ENCODE measurements around the gene IGSF21. TPM values are rescaled to one million over a fixed set of nuclear protein-coding genes. Genes with fewer than 3 reads are reported as not detected.
A peak's percentile ranks its signal among the peaks of the same experiment; 100 is the strongest.

Gene IGSF21
- total RNA-seq, 1 experiment from 2014 or later = 30.5 TPM

DNA sequence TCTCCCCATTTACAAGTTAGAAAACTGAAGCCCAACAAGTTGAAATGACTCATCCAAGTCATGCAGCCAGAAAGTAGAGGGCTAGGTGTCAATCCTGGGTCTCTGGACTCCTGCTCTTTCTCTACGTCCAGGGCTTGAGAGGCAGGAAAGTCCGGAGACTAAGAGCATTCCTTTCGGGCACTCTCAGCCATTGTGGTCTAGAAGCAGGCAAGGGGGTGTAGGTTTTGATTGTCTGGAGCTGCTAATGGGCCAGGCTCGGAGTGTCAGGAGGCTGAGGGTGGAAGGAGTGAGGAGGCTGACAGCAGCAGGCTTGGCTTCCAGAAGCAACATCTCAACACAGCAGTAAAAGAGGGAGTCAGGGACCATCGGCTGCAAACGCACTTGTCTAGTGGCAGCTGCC lies 265.6 kb downstream of the IGSF21 start (continued):
- TF ChIP-seq PRDM15 (CRISPR knock-in tag; IDR thresholded peaks at IDR 0.05) (no peak), FOXJ3 (CRISPR knock-in tag; IDR thresholded peaks at IDR 0.05; ENCODE audit: borderline replicate concordance) (no peak), FOXP1 (CRISPR knock-in tag; IDR thresholded peaks at IDR 0.05; ENCODE audit: borderline replicate concordance) (no peak)

DNA sequence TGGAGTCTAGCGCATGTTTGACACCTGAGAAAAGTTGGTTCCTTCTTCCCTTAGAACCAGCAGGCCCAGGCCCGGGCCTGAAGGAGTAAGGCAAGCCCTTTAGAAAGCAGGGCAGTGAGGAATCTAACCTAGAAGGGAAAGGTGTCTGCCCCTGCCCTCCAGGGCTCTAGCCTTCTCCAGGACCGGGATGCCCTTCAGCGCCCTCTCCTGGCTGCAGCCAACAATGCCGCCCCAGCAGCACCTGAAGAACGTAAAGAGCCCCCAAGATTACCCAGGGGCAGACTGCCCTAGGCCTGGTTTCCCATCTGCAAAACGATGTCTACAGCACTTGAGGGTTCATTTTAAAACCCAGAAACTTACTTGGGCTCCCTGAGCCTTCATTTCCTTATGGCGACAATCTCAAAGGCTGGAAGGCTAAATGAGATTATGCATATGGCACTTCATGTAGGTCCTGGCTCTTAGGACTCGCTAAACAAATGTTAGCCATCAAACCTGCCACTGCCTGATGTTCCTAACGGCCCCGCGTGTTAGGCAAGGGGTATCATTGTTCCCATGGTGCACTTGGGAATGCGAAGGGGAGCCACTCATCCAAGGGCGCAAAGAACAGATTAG lies 266.4 kb downstream of the IGSF21 start:
- peak; percentile 95 for ATAC-seq
- TF ChIP-seq ETV6 (CRISPR knock-in tag; IDR thresholded peaks at IDR 0.05) = 0 out of 2 replicates have a peak, but pooled peaks have one; percentile 38
- TF ChIP-seq ZNF396 (CRISPR knock-in tag; IDR thresholded peaks at IDR 0.05; ENCODE audit: borderline replicate concordance) = no peak
- no peak for TF ChIP-seq ZNF121 (CRISPR knock-in tag; IDR thresholded peaks at IDR 0.05)
- no peak for TF ChIP-seq HMGA2 (CRISPR knock-in tag; IDR thresholded peaks at IDR 0.05)
- peak; percentile 77 for TF ChIP-seq CTCF (IDR thresholded peaks at IDR 0.05)
- no peak for TF ChIP-seq ZNF425 (CRISPR knock-in tag; conservative IDR thresholded peaks at IDR 0.05)
- TF ChIP-seq TEAD4 (CRISPR knock-in tag; IDR thresholded peaks at IDR 0.05) = no peak
- 0 out of 2 replicates have a peak, but pooled peaks have one; percentile 22 for TF ChIP-seq SP1 (CRISPR knock-in tag; conservative IDR thresholded peaks at IDR 0.05)
- TF ChIP-seq SOX15 (CRISPR knock-in tag; IDR thresholded peaks at IDR 0.05) = no peak
- no peak for TF ChIP-seq TP53 (CRISPR knock-in tag; IDR thresholded peaks at IDR 0.05)
- TF ChIP-seq, protein P1, sequence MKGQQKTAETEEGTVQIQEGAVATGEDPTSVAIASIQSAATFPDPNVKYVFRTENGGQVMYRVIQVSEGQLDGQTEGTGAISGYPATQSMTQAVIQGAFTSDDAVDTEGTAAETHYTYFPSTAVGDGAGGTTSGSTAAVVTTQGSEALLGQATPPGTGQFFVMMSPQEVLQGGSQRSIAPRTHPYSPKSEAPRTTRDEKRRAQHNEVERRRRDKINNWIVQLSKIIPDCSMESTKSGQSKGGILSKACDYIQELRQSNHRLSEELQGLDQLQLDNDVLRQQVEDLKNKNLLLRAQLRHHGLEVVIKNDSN (CRISPR knock-in tag; IDR thresholded peaks at IDR 0.05) = no peak
- TF ChIP-seq JUN (CRISPR knock-in tag; IDR thresholded peaks at IDR 0.05) = no peak
- 0 out of 2 replicates have a peak, but pooled peaks have one; percentile 34 for TF ChIP-seq MAX (CRISPR knock-in tag; IDR thresholded peaks at IDR 0.05)
- TF ChIP-seq ESRRA (CRISPR knock-in tag; IDR thresholded peaks at IDR 0.05; ENCODE audit: borderline replicate concordance) = no peak
- no peak for TF ChIP-seq NR1H2 (CRISPR knock-in tag; IDR thresholded peaks at IDR 0.05)
- no peak for TF ChIP-seq ZBTB21 (CRISPR knock-in tag; IDR thresholded peaks at IDR 0.05; ENCODE audit: borderline replicate concordance)
- TF ChIP-seq ARID4B (CRISPR knock-in tag; IDR thresholded peaks at IDR 0.05; ENCODE audit: borderline replicate concordance) = no peak
- TF ChIP-seq ZNF138 (CRISPR knock-in tag; conservative IDR thresholded peaks at IDR 0.05) = no peak

More for the DNA sequence above, 266.4 kb downstream of the IGSF21 start:
- Mint-ChIP-seq H3K27me3 (ENCODE audit: low read depth) (peaks cover 16% of the 10 kb centered on the region), H3K36me3 (peaks cover 9% of the 10 kb centered on the region), H3K9me3 (peaks cover 13% of the 10 kb centered on the region), H3K4me1 (peaks cover 13% of the 10 kb centered on the region), H3K4me3 (no peak overlapping the region), H3K27ac (no peak overlapping the region)
- peak; percentile 93 for DNase-seq (ENCODE audit: low spot score)
- CTCF ChIA-PET = interaction anchor here (0.7 to 3.9 kb wide), 16 partner anchors 10 to 450 kb away, joined by 3 to 18 read pairs (median 5); partner anchors contain the start of gene KLHDC7A
- POLR2A ChIA-PET = no interaction called here

Data from WTC11 (cell line).